GM18519 (cell line): ENCODE data around the gene RNF126.
"Not testable (repeated sequence)": the region's sequence is repeated elsewhere in the genome, so short reads cannot be mapped to it uniquely, and the experiment has no call there.

Source experiments
- ATAC-seq: cut with Tn5 transposase; IDR thresholded peaks from one replicate; pipeline ENCODE4 v1.9.1; 2021; ENCODE audit warnings: mild to moderate bottlenecking, moderate library complexity; ENCODE audit not compliant: unreplicated experiment, low FRiP score

RNF126 gene

GRCh38 chr19:632579-633067 is 30.4 kb downstream of the RNF126 start:
- no peak for ATAC-seq

DNA sequence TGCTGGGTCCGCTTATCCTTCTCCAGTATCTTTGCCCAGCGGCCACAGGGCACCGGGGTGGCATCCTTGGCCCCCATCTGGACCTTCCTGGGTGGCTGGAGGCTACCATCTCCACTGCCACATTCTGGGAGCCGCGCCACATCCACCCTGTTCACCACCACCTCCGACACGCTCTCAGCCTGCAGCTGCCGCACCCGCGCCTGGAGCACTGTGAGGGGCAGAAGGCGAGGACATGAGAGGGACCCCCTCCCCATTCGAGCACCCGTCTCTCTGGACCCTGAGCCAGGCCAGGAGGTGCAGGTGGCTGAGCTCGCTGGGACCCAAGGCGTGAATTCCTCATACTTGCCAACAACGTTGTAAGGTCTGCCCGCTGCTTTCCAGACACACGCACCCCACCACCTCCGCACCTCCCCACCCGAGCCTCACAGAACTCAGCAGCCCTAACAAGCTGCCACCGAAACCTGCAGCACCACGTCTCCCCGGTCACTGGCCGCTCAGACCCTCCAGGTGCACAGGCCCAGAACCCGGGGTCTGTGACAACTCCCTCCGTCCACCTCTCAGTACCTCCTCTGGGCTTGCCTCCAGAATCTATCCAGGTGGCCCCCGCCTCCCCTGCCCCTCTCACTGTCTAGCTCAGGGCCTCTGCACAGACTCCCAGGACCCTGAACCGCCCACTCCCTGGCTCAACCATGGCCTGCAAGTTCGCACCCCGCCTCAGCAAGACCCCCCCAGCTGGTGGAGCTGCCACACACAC is 32.9 kb downstream of the RNF126 start:
- ATAC-seq = no peak

- ATAC-seq = not testable (repeated sequence)
Observed at GRCh38 chr19:629515-629914, 33.5 kb downstream of the RNF126 start.

- ATAC-seq = no peak
Observed at GRCh38 chr19:628168-628567, 34.8 kb downstream of the RNF126 start.

GRCh38 chr19:626566-626965 is 36.4 kb downstream of the RNF126 start:
- not testable (repeated sequence) for ATAC-seq

GRCh38 chr19:625257-625656 is 37.8 kb downstream of the RNF126 start:
- ATAC-seq = no peak

- no peak for ATAC-seq
Observed at GRCh38 chr19:624433-625109, 38.4 kb downstream of the RNF126 start.

- no peak for ATAC-seq
Observed at GRCh38 chr19:623974-624373, 39.0 kb downstream of the RNF126 start.

- ATAC-seq = no peak
Observed at GRCh38 chr19:623175-623916, 39.7 kb downstream of the RNF126 start.

- ATAC-seq = no peak
Observed at GRCh38 chr19:622666-623065, 40.3 kb downstream of the RNF126 start.

GRCh38 chr19:621819-622218 is 41.2 kb downstream of the RNF126 start:
- ATAC-seq = no peak

- ATAC-seq = not testable (repeated sequence)
Observed at GRCh38 chr19:621191-621590, 41.8 kb downstream of the RNF126 start.

- ATAC-seq = no peak
Observed at GRCh38 chr19:620166-620862, 42.7 kb downstream of the RNF126 start.

DNA sequence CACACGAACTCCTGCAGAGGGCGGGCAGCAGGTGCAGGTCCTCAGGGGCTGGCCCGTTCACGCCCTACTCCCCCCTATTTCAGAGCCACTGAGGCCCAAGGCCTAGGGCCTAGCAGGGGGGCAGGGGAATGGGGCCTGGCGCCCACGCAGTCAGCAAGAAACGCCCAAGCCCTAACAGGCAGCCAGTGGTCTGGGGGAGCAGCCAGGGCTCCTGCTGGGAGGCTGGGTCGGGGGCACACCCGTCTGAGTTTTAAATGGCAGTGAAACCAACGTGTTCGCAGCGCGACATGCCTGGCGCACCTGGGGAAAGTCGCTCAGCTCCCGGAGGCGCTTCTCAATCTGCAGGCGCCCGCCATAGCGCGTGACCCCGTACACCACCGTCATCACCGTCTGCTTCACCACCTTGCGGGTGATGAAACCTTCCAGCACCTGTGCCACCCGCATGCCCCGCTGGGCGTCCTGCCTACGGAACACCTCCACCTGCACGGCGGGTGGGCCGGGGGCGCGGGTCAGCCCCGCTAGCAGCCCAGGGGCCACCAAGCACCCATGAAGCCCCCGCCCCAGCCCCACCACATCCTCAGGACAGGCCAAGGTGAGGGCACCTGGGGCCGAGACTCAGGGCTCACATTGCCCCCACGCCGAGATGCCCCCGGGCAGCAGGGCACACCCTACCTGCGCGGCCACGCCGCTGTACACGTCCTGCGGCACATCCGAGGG is 43.6 kb downstream of the RNF126 start:
- no peak for ATAC-seq

- ATAC-seq = no peak
Observed at GRCh38 chr19:618674-619285, 44.2 kb downstream of the RNF126 start.

DNA sequence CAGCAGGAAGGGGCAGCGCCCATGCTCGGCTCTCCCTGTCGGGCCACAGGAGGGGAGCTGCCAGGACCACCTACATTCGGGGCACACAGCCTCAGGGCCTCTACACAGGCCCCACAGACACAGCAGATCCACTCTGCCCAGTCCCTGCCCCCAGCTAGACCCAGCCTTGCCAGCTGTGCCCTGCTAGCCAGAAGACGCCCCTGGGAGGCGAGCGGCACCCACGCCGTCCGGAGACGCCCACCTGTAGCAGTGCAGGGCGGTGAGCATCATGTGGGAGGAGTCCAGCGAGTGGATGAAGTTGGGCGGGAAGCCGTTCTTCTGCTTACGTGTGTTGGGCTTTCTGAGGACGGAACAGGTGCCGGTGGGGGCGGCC is 44.8 kb downstream of the RNF126 start:
- no peak for ATAC-seq

GRCh38 chr19:617551-618246 is 45.3 kb downstream of the RNF126 start:
- ATAC-seq = no peak

DNA sequence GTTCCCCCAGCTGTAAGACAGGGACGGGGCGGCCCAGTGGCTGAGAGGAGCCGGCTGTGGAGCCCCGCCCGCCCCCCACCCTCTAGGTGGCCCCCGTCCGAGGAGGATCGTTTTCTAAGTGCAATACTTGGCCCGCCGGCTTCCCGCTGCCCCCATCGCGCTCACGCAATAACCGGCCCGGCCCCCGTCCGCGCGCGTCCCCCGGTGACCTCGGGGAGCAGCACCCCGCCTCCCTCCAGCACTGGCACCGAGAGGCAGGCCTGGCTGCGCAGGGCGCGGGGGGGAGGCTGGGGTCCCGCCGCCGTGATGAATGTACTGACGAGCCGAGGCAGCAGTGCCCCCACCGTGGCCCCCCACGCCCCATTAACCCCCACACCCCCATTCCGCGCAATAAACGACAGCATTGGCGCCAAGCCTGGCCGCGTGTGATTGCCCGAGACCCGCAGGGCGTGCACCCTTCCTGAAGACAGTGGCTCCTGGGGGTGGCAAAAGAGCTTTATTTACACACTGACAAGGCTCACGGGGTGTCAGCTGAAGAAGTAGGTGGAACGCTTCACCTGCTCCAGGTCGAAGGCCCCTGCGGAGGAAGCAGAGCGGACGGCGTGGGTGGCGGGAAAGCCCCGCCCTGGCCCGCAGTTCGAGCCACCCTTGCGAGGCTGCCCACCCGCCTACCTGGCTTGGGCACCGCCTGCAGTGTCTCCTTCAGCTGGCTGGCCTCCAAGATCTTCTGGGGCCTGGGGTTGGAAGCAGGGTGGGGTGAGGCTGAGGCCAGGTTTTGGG is 46.1 kb downstream of the RNF126 start:
- no peak for ATAC-seq
